ENCODE measurements around the gene SERINC5. TPM values are rescaled to one million over a fixed set of nuclear protein-coding genes. Genes with fewer than 3 reads are reported as not detected.

SERINC5 gene
- total RNA-seq, 6 experiments from 2014 or later = 16.4 to 28.1 (median 19.9) TPM

DNA sequence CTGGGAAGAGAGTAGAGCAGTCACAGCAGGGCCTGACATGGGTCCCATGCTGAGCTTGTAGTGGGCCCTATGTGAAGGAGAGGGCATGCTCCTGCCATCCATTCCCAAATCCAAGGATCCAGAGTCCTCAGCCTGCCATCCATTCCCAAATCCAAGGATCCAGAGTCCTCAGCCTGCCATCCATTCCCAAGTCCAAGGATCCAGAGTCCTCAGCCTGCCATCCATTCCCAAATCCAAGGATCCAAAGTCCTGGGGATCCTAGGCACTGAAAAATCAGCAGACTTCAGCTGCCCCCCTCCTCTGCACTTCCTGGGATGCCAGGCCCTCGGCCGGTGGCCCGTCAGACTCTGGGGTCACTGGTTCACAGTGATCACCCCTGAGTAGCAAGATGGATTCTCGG lies 187.1 kb downstream of the SERINC5 start:
- Mint-ChIP-seq H3K9me3 (no peaks in the 10 kb centered on the region), H3K4me1 (ENCODE audit: low read depth) (peaks cover 26% of the 10 kb centered on the region), H3K27me3 (ENCODE audit: insufficient read depth) (peaks cover 11% of the 10 kb centered on the region), H3K4me3 (no peak overlapping the region), H3K36me3 (ENCODE audit: low read depth) (no peaks in the 10 kb centered on the region), H3K27ac (no peak overlapping the region)
- DNase-seq = no peak
- TF ChIP-seq, protein P1, sequence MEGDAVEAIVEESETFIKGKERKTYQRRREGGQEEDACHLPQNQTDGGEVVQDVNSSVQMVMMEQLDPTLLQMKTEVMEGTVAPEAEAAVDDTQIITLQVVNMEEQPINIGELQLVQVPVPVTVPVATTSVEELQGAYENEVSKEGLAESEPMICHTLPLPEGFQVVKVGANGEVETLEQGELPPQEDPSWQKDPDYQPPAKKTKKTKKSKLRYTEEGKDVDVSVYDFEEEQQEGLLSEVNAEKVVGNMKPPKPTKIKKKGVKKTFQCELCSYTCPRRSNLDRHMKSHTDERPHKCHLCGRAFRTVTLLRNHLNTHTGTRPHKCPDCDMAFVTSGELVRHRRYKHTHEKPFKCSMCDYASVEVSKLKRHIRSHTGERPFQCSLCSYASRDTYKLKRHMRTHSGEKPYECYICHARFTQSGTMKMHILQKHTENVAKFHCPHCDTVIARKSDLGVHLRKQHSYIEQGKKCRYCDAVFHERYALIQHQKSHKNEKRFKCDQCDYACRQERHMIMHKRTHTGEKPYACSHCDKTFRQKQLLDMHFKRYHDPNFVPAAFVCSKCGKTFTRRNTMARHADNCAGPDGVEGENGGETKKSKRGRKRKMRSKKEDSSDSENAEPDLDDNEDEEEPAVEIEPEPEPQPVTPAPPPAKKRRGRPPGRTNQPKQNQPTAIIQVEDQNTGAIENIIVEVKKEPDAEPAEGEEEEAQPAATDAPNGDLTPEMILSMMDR (IDR thresholded peaks at IDR 0.05) = no peak

DNA sequence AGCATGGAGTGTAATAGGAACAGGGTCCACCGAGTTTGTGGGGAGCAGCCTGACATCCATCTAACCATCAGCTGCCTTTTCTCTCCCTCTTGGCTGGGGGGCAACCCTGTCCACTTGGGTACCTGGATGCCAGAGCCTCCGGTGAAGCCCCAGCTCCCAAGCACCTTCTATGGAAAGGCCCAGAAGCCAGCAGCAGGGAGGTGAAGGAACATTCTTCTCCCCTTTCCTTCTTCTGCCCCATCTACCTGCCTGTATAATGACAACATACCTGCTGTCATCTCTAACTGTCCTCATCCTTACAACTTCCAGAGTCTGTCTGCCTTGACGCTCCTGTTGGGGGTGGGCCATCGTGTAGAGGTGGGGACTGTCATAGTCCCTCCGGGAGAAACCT lies 187.6 kb downstream of the SERINC5 start:
- H3K27ac Mint-ChIP-seq = no peak overlapping the region
- H3K27me3 Mint-ChIP-seq (ENCODE audit: insufficient read depth) = peaks cover 7% of the 10 kb centered on the region
- DNase-seq = no peak
- TF ChIP-seq, protein P1 (IDR thresholded peaks at IDR 0.05) = no peak
- H3K4me1 Mint-ChIP-seq (ENCODE audit: low read depth) = peaks cover 26% of the 10 kb centered on the region
- H3K36me3 Mint-ChIP-seq (ENCODE audit: low read depth) = no peaks in the 10 kb centered on the region
- H3K9me3 Mint-ChIP-seq = no peaks in the 10 kb centered on the region
- H3K4me3 Mint-ChIP-seq = no peak overlapping the region

DNA sequence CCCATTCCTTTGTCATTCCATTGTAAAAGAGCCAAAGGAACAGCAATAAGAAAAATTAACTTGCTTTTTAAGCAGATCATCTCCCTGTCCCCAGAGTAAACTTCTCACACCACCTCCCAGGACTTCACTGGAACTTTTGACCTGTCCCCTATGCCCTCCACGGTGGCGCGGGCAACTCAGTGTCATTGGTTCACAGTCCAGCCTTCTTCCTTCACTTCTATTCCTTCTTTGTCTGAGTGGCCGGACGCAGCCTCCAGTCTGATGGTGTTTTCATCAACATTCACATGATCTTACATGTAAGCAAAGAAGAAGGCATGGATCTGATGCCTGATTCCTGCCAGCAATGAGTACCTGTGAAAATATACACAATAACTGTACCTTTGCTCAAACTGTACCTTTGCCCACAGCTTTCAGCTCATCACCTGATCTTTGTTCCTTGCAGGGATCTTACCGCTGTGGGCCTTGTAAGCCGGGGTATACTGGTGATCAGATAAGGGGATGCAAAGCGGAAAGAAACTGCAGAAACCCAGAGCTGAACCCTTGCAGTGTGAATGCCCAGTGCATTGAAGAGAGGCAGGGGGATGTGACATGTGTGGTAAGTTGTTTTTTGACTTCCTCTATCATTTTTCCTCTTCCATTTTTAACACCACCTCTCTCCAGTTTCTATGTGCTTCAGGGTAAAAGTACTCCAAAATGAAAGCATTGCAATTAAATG lies 188.2 kb downstream of the SERINC5 start:
- peaks cover 6% of the 10 kb centered on the region for H3K27me3 Mint-ChIP-seq (ENCODE audit: insufficient read depth)
- no peak for DNase-seq
- peaks cover 21% of the 10 kb centered on the region for H3K4me1 Mint-ChIP-seq (ENCODE audit: low read depth)
- no peak overlapping the region for H3K4me3 Mint-ChIP-seq
- H3K27ac Mint-ChIP-seq = no peak overlapping the region
- no peaks in the 10 kb centered on the region for H3K9me3 Mint-ChIP-seq
- TF ChIP-seq, protein P1 (IDR thresholded peaks at IDR 0.05) = no peak
- H3K36me3 Mint-ChIP-seq (ENCODE audit: low read depth) = no peaks in the 10 kb centered on the region

DNA sequence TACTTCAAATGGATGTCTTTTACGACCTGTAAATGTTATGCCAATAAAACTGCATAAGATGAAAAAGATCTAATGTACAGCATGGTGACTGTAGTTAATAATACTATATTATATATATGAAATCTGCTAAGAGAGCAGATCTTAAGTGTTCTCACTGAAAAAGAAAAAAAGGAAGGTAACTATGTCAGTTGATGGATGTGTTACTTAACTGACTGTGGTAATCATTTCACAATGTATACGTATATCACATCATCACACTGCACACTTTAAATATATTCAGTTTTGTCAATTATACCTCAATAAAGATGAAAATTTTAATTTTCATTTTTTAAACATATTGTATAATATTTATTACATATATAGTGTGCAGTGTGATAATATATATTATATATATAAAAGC lies 188.8 kb downstream of the SERINC5 start:
- peaks cover 6% of the 10 kb centered on the region for H3K27me3 Mint-ChIP-seq (ENCODE audit: insufficient read depth)
- H3K27ac Mint-ChIP-seq = no peak overlapping the region
- H3K9me3 Mint-ChIP-seq = no peaks in the 10 kb centered on the region
- DNase-seq = no peak
- TF ChIP-seq, protein P1 (IDR thresholded peaks at IDR 0.05) = no peak
- H3K4me1 Mint-ChIP-seq (ENCODE audit: low read depth) = peaks cover 15% of the 10 kb centered on the region
- no peak overlapping the region for H3K4me3 Mint-ChIP-seq
- no peaks in the 10 kb centered on the region for H3K36me3 Mint-ChIP-seq (ENCODE audit: low read depth)

DNA sequence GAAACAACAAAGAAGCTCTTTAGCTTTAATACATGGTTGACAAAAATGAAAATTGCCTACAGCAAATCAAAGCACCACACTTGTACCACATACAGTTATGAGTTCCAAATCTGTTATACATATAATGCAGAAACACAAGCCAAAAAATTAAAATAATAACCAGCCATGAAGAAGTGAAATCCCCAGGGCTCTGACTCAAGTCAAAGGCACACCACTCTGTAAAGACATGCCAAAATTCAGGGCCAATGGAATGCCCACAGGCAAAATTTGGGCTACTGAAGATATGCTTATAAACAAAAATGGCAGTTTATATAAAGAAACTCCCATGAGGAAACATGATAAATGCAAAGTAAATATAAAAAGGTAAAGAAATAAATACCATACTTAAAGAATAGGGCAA lies 191.7 kb downstream of the SERINC5 start:
- Mint-ChIP-seq H3K27me3 (ENCODE audit: insufficient read depth) (peaks cover 10% of the 10 kb centered on the region), H3K36me3 (ENCODE audit: low read depth) (no peaks in the 10 kb centered on the region), H3K4me1 (ENCODE audit: low read depth) (no peaks in the 10 kb centered on the region), H3K27ac (no peak overlapping the region), H3K4me3 (no peak overlapping the region), H3K9me3 (no peaks in the 10 kb centered on the region)
- no peak for DNase-seq
- TF ChIP-seq, protein P1 (IDR thresholded peaks at IDR 0.05) = no peak

Other genes with a start within 250 kb of the SERINC5 start
- under 1 TPM in 5 of 6 experiments, not detected in 1; 0.43 to 0.82 (median 0.71) TPM for gene THBS4, start 220.7 kb downstream of the SERINC5 start, total RNA-seq (2021; fragmentation: NEBNext Ultra II Directional; extraction: Animal tissue kit (Norgen Biotek cat#: 25700))
- not detected for gene SPZ1, start 64.0 kb upstream of the SERINC5 start, total RNA-seq (2021; fragmentation: NEBNext Ultra II Directional; extraction: Animal tissue kit (Norgen Biotek cat#: 25700))
- 10 to 100 TPM; 25.9 to 31.2 (median 28.8) TPM for gene ZFYVE16, start 152.0 kb upstream of the SERINC5 start, total RNA-seq (2021; fragmentation: NEBNext Ultra II Directional; extraction: Animal tissue kit (Norgen Biotek cat#: 25700))
- 1 to 10 TPM; 2.0 to 2.7 (median 2.5) TPM for gene FAM151B, start 232.1 kb upstream of the SERINC5 start, total RNA-seq (2021; fragmentation: NEBNext Ultra II Directional; extraction: Animal tissue kit (Norgen Biotek cat#: 25700))